AG08395 (cell line): Measurements from ENCODE around the gene ANO1.

ENCODE experiments used
- DNase-seq: peaks from one replicate; pipeline ENCODE4 v3.0.0; 2012; ENCODE audit warnings: mixed read lengths, low spot score

ANO1 gene

DNA sequence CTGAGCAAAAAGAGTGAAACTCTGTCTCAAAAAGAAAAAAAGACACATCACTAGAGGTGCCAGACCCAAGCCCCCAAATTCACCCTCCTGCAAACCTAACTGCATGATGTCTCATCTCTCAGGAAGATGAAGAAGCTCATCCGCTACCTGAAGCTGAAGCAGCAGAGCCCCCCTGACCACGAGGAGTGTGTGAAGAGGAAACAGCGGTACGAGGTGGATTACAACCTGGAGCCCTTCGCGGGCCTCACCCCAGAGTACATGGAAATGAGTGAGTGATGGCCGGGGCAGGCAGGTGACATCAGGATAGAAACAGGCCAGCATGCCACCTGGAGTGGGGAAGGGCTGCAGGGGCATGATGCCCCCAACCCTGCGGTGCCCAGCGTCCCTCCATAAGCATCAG is 89.0 kb downstream of the ANO1 start:
- DNase-seq = no peak

DNA sequence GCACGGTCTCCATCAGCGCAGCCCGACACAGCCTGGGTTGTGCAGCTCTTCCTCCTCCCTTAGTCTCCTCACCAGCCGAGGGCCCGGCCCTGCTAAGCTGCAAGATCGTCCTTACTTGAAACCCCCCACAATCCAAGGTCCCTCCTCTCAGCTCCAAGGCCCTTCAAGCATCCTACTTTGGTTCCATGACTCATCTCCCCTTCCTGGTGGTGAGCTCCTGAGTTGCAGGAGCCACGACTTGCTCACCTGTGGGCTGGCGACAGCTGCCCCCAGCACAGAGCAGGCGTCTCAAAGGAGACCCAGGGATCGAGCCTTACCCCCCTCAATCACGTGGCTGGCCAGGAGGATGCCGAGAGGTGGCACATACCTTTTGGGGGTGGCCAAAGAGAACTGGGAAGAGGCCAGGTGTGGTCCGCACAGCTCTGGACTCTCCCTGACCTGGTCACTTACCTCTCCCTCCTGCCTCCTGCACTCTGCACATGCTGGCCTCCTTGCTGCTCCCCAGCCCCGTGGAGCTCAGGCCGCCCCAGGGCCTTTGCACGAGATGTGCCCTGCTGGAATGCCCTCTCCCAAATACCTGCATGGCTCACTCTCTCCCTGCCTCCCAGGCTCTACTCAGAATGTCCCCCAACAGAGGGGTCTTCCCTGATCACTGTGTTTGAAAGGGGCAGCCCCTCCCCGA is 89.7 kb downstream of the ANO1 start:
- no peak for DNase-seq

GRCh38 chr11:70168405-70168754 is 90.3 kb downstream of the ANO1 start:
- no peak for DNase-seq

DNA sequence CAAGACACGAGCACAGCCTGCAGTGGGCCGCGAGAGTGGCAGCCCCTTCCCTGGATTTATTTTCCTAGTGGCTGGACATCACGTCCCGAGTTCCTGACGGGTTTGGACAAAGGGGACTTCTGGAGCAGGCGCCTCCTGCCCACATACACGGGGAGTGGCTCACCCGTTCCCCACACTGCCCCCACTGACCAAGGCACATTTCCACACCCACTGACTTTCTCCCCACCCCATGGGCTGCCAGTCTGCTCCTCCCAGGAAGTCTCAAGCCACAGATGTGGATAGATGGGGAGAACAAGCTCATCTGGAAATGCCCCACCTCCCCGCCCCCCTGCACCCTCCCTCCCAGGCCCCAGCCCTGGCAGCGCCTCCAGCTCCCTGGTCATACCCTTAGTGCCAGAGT is 91.0 kb downstream of the ANO1 start:
- no peak for DNase-seq

DNA sequence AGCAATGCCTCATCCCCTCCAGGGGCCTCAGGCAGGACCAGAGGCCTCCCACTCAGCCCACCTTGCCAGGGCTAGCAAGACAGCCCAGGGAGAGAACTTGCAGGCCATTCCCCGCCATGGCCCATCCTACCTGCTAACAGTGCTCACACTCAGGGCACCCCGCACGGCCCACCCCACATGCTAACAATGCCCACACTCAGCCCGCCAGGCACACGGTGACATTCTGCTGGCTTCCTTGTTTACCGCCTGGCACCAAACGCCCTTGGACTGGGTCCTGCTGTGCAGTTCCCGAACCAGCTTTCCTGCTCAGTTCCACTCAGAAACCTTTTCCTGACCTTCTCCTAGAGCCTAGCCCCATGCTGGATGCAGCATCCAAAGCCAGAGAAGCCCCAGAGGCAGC is 91.5 kb downstream of the ANO1 start:
- no peak for DNase-seq

- DNase-seq = no peak
These were observed 92.6 kb downstream of the ANO1 start for GRCh38 chr11:70170596-70171210.

- DNase-seq = no peak
These were observed 94.9 kb downstream of the ANO1 start for GRCh38 chr11:70173018-70173417.

- no peak for DNase-seq
These were observed 96.6 kb downstream of the ANO1 start for GRCh38 chr11:70174547-70175235.

GRCh38 chr11:70175236-70175698 is 97.2 kb downstream of the ANO1 start:
- DNase-seq = no peak

GRCh38 chr11:70176940-70177689 is 99.0 kb downstream of the ANO1 start:
- DNase-seq = peak; percentile 43

DNA sequence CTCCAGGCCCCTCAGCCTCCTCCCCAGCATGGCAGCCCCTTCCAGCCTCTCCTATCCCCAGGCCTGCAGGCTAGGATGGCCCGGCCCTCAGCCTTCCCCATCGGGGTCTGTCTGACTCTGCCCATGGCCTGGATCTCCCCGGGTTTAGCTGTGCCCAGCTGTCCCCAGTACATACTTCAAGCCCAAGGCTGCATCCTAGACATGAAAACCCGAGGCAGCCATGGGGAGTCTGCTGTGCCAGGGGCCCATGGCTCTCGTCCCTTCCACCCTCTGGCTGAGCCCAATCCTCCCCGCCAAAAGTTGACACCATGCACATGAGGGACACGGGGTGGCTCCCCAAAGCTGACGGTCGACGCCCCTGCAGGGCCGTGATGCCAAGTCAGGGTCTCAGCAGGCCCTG is 102.8 kb downstream of the ANO1 start:
- DNase-seq = no peak

DNA sequence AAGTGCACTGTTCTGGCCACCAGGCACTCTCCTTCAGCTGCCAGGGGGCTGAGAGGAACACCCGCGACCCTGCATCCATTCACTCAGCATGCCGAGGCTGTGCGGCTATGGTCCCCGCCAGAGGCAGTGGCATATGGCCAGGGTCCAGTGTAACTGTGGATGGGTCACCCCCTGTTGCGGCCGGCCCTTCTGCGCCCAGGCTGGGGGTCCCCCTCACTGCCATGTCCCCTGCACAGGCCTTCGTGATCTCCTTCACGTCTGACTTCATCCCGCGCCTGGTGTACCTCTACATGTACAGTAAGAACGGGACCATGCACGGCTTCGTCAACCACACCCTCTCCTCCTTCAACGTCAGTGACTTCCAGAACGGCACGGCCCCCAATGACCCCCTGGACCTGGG is 104.1 kb downstream of the ANO1 start:
- DNase-seq = no peak

- no peak for DNase-seq
These were observed 104.9 kb downstream of the ANO1 start for GRCh38 chr11:70183032-70183431.

DNA sequence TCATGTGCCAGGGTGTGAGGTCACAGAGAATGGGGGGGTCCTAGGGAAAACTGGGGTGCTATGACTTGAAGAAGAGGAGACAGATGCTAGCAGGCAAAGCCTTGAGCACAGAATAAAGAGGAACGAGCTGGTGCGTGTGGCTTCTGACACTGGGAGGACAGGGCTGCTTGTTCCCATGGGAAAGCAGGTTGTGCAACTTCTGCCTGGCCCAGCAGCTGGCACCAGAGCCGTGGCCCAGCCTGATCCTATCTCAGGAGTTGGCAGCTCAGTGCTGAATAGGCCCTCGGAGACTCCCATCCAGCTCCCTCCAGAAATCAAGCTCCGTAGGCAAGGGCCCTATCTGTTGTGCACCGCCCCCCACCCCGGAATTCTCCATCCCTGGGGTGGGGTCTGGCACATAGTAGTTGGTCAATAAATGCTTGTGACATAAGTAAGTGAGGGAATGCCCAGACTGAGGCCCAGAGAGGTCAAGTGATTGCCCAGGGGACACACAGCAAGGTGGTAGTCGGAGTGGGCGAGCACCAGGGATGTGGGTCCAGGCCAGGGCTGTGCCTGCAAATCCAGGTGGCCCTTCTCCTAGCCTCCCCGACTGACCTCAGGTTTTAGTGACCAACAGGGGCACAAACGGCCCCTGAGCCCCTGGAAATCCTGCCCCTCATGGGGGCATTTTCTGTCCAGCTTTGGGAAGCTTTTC is 105.5 kb downstream of the ANO1 start:
- no peak for DNase-seq

GRCh38 chr11:70184396-70184795 is 106.3 kb downstream of the ANO1 start:
- no peak for DNase-seq

- no peak for DNase-seq
These were observed 107.4 kb downstream of the ANO1 start for GRCh38 chr11:70185348-70186055.

DNA sequence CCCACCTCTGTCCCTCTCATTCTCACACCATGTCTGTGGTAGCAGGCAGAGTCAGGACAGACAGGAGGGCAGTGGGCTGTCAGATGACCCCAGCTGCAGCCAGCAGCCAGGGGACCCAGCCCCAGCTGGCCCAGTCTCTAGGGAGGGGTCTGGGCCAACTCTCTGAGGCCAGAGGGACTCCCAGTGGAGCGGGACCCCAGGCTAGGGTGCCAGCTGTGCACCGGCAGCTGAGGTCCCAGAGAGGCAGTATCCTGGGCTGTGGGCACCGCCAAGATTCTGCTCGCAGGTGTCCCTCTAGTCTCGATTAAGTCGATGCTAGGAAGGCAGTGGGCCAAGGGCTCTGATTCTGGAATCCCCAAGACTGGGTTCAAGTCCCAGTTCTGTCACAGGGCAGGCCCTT is 108.3 kb downstream of the ANO1 start:
- DNase-seq = no peak

GRCh38 chr11:70186936-70187335 is 108.8 kb downstream of the ANO1 start:
- DNase-seq = no peak

DNA sequence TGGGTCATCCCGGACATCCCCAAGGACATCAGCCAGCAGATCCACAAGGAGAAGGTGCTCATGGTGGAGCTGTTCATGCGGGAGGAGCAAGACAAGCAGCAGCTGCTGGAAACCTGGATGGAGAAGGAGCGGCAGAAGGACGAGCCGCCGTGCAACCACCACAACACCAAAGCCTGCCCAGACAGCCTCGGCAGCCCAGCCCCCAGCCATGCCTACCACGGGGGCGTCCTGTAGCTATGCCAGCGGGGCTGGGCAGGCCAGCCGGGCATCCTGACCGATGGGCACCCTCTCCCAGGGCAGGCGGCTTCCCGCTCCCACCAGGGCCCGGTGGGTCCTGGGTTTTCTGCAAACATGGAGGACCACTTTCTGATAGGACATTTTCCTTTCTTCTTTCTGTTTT is 109.7 kb downstream of the ANO1 start:
- no peak for DNase-seq

DNA sequence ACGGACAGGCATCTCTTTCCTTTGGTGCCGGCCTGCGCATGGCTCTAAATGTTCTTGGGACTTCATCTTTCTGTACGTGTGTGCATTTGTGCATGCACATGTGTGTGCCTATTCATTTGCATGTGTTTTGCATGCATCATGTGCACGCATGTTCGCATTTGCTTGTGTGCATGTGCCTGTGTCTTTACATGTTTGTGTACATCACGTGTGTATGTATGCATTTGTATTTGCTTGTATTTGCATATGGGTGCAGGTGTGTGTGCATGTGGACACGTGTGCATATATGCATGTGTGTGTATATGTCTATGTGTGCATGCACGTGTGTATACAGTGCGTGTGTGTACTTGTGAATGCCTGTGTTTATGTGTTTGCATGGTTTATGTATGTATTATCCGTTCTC is 111.5 kb downstream of the ANO1 start:
- DNase-seq = no peak

DNA sequence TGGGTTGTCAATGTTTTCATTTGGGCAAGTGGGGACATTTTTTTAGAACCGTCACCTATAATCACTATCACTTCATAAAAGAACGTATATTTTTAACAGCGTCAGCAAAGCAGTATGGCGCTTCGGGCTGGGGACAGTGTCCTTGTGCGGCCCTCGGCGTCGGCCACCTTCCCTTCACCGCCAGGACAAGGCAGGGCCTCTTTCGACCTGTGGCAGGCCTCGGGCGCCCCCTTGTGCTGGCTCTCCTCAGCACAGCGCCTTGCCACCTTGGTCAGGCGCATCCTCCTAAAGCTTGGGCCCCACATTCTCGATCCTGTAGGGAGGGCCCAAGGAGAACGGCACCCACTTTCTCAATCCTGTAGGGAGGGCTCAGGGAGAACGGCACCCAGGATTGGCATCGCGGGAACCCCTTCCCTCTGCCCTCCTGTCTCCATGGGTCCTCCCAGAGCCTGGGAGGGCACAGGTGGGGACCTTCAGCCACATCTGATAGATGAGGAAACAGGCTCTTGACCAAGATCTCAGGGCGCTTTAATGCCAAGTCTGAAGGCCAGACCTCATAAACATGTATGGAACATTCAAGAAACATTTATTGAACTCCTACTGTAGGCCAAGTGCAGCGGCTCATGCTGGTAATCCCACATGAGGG is 113.5 kb downstream of the ANO1 start:
- DNase-seq = peak; percentile 75
